ENCODE results near the gene MAGIX.
"Not testable (repeated sequence)": the region's sequence is repeated elsewhere in the genome, so short reads cannot be mapped to it uniquely, and the experiment has no call there.

DNA sequence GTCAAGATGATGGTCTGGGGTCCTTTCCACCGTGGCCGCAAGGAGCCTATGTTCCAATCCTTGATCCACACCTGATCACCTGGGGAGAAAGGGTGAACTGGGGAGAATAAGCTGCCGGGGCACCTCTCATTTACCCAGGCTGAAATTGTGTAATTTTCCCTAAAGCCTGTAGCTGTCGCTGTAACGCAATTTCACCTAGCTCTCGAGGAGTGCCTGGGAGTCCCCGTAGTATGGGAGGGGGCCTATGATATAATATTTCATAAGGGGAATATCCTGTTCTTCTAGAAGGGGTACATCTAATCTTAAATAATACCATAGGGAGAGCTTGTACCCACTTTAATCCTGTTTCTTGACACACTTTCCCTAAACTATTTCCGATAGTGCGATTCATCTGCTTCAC is 20.3 kb upstream of the MAGIX start:
- TF ChIP-seq, protein P1, sequence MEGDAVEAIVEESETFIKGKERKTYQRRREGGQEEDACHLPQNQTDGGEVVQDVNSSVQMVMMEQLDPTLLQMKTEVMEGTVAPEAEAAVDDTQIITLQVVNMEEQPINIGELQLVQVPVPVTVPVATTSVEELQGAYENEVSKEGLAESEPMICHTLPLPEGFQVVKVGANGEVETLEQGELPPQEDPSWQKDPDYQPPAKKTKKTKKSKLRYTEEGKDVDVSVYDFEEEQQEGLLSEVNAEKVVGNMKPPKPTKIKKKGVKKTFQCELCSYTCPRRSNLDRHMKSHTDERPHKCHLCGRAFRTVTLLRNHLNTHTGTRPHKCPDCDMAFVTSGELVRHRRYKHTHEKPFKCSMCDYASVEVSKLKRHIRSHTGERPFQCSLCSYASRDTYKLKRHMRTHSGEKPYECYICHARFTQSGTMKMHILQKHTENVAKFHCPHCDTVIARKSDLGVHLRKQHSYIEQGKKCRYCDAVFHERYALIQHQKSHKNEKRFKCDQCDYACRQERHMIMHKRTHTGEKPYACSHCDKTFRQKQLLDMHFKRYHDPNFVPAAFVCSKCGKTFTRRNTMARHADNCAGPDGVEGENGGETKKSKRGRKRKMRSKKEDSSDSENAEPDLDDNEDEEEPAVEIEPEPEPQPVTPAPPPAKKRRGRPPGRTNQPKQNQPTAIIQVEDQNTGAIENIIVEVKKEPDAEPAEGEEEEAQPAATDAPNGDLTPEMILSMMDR (IDR thresholded peaks at IDR 0.05): peak in 2 of 3 experiments; percentile 16 to 39
- not testable (repeated sequence) for TF ChIP-seq POLR2A (IDR thresholded peaks at IDR 0.05)

All from testis (tissue), 2 donors.